Breast epithelium (tissue), 3 donors: ENCODE results near the gene HSD3B7.

Experiments used
- CTCF ChIP-seq, 3 donors: fragments of 450-650 bp; IDR thresholded peaks; one replicate each; pipeline ENCODE4 v1.5.1; 2016 to 2017; ENCODE audit warnings: antibody characterized with exemption in 3 of 3, mild to moderate bottlenecking in 3 of 3, moderate library complexity in 3 of 3
- POLR2A ChIP-seq: fragments of 450-650 bp; IDR thresholded peaks from one replicate; pipeline ENCODE4 v1.6.1; 2016; ENCODE audit warnings: antibody characterized with exemption, mild to moderate bottlenecking, moderate library complexity

GRCh38 chr16:31016018-31016417 is 31.0 kb downstream of the HSD3B7 start:
- no peak for TF ChIP-seq CTCF (IDR thresholded peaks at IDR 0.05)
- TF ChIP-seq POLR2A, result no peak
